ENCODE data around the gene SLC25A24. TPM values are rescaled to one million over a fixed set of nuclear protein-coding genes. Genes with fewer than 3 reads are reported as not detected.

SLC25A24 gene
- total RNA-seq, 4 donors from 2014 or later = 25.2 to 40.1 (median 29.1) TPM

GRCh38 chr1:108193333-108193732, 6.8 kb downstream of the SLC25A24 start:
- WGBS, 2 donors (ENCODE audit: low coverage in 1 of 2) = 90 to 100% methylated on average over 1 of the region's 1 CpG
- Histone ChIP-seq H3K4me1 (peaks cover 0 to 16% (median 0%) of the 10 kb centered on the region in 3 donors), H3K27ac (no peak overlapping the region), H3K9me3 (no peaks in the 10 kb centered on the region), H3K4me3 (no peak overlapping the region), H3K36me3 (peaks cover 0 to 24% of the 10 kb centered on the region in 2 donors), H3K27me3 (no peaks in the 10 kb centered on the region)
- ATAC-seq = no peak
- TF ChIP-seq, protein P1, sequence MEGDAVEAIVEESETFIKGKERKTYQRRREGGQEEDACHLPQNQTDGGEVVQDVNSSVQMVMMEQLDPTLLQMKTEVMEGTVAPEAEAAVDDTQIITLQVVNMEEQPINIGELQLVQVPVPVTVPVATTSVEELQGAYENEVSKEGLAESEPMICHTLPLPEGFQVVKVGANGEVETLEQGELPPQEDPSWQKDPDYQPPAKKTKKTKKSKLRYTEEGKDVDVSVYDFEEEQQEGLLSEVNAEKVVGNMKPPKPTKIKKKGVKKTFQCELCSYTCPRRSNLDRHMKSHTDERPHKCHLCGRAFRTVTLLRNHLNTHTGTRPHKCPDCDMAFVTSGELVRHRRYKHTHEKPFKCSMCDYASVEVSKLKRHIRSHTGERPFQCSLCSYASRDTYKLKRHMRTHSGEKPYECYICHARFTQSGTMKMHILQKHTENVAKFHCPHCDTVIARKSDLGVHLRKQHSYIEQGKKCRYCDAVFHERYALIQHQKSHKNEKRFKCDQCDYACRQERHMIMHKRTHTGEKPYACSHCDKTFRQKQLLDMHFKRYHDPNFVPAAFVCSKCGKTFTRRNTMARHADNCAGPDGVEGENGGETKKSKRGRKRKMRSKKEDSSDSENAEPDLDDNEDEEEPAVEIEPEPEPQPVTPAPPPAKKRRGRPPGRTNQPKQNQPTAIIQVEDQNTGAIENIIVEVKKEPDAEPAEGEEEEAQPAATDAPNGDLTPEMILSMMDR (IDR thresholded peaks at IDR 0.05) = no peak
- TF ChIP-seq EP300 (IDR thresholded peaks at IDR 0.05) = no peak
- no peak for TF ChIP-seq POLR2A (IDR thresholded peaks at IDR 0.05)
- no peak for TF ChIP-seq POLR2AphosphoS5 (IDR thresholded peaks at IDR 0.05)

- TF ChIP-seq EP300 (IDR thresholded peaks at IDR 0.05) = no peak
- TF ChIP-seq POLR2A (IDR thresholded peaks at IDR 0.05) = no peak
- TF ChIP-seq, protein P1 (IDR thresholded peaks at IDR 0.05) = no peak
- TF ChIP-seq POLR2AphosphoS5 (IDR thresholded peaks at IDR 0.05) = no peak
- Histone ChIP-seq H3K9me3 (no peaks in the 10 kb centered on the region), H3K27me3 (no peaks in the 10 kb centered on the region), H3K36me3 (peaks cover 0 to 24% of the 10 kb centered on the region in 2 donors), H3K27ac (no peak overlapping the region), H3K4me1 (peaks cover 0 to 9% (median 0%) of the 10 kb centered on the region in 3 donors), H3K4me3 (no peak overlapping the region)
- no peak for ATAC-seq
- 97% methylated on average over 16 of the region's 28 CpGs; no CpG with 5 or more reads in 1 of the 2 donors for WGBS, 2 donors (ENCODE audit: low coverage in 1 of 2)
Measured at GRCh38 chr1:108192581-108192980, 7.6 kb downstream of the SLC25A24 start.

- H3K27ac ChIP-seq = no peak overlapping the region
- 82 to 83% methylated on average over 5 of the region's 5 CpGs for WGBS, 2 donors (ENCODE audit: low coverage in 1 of 2)
- no peak overlapping the region for H3K4me3 ChIP-seq
- H3K27me3 ChIP-seq = no peaks in the 10 kb centered on the region
- no peaks in the 10 kb centered on the region for H3K9me3 ChIP-seq
- TF ChIP-seq EP300 (IDR thresholded peaks at IDR 0.05) = no peak
- no peak for TF ChIP-seq POLR2AphosphoS5 (IDR thresholded peaks at IDR 0.05)
- no peak for TF ChIP-seq POLR2A (IDR thresholded peaks at IDR 0.05)
- TF ChIP-seq, protein P1 (IDR thresholded peaks at IDR 0.05) = no peak
- H3K36me3 ChIP-seq = peaks cover 0 to 22% of the 10 kb centered on the region in 2 donors
- no peak for ATAC-seq
- H3K4me1 ChIP-seq = no peaks in the 10 kb centered on the region
Measured at GRCh38 chr1:108190686-108191416, 9.3 kb downstream of the SLC25A24 start.

DNA sequence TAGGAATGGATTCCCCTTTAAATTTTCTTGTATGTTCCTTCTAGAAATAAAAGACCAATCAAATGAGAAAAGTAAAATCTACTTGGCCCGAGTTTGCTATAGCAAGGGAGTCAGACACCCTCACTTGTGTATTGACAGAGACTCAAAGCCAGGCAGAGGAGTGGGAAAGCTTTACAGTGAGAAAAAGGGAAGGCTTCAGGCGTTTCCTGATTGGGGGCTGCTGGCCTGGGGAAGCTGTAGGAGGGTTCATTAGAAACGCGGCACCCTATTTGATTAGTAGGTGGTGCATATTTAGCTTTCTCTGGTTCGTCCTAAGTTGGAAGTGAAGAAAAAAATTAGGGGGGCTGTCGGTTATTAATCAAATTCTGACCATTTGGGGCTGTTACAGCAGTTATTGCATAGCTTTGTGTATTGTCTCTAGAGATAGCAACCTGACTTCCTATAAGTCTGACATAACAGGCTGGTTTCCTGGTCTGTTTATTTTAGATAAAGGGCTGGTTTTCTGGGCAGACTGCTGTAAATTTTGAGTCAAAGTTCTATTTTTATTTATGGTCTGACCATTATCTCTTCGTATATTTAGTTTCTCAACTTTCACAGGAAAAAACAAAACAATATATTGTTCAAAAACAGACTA, 10.0 kb downstream of the SLC25A24 start:
- TF ChIP-seq EP300 (IDR thresholded peaks at IDR 0.05) = no peak
- no peak for TF ChIP-seq POLR2A (IDR thresholded peaks at IDR 0.05)
- no peak for TF ChIP-seq POLR2AphosphoS5 (IDR thresholded peaks at IDR 0.05)
- TF ChIP-seq, protein P1 (IDR thresholded peaks at IDR 0.05) = no peak
- no peak overlapping the region for H3K4me3 ChIP-seq
- H3K27ac ChIP-seq = no peak overlapping the region
- peaks cover 0 to 19% of the 10 kb centered on the region in 2 donors for H3K36me3 ChIP-seq
- H3K9me3 ChIP-seq = no peaks in the 10 kb centered on the region
- 75 to 82% methylated on average over 7 of the region's 7 CpGs for WGBS, 2 donors (ENCODE audit: low coverage in 1 of 2)
- no peak for ATAC-seq
- H3K4me1 ChIP-seq = no peaks in the 10 kb centered on the region
- H3K27me3 ChIP-seq = no peaks in the 10 kb centered on the region
